Nucleus accumbens (tissue), 56 donors: Measurements from ENCODE around the gene EPHA6.

Experiments
- DNase-seq, 56 donors: peaks; one replicate each; lab custom pipeline; 2025; lab: John Stamatoyannopoulos, UW

EPHA6 gene

DNA sequence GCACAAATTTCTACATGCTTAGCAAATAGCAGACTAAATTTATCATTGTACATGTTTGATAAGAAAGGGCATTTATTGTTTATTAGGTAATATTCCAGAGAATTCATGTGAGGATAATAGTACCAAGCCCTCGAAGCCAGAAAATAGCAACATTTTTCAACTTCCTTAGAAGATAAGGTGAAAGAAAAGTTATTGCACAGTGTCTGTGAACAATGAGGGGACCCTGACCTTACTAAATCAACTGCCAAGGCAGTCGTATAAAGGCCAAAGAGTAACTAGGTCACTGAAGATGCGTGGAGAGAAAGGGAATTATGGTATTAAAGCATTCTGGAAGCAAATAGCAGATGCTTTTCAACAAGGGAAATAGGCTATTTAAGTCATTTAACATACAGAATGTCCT is 929.9 kb downstream of the EPHA6 start:
- no peak for DNase-seq

DNA sequence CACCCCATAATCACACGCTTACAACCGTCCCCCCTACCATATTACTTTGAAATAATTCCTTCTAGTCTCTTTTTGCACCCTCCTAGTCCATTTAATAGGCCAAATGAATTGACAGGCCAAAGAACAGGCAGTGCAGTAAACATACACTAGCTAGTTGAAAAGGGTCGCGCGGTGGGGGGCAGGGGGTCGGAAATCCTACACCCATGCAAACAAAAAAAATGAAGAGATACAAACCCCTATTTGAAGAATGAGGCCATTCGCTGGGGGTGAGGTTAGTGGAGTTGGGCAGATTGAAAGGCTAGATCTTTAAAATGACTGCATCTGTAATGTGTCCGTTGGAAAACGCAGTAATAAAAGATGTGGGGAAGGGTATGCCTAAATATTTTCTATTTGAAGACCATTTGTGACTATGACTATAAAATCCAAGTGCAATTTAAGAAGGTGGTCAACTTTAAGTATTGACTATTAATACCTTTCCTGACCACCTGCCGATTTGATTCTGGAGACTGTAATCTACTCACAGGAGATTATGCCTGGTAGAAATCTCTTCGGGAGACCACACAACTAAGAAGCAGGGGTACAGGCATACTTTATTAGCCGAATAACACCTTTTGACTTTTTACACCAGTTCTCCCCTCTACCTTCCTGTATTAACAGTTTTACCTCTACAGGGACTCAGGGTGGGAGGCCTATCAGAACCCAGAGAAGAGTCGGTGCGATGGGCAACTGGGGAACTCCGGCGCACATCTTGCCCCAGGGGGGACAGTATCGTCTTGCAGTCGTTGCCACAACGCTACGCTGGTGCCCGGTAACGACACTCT is 949.4 kb downstream of the EPHA6 start:
- peak in 1 of 56 donors; percentile 21 for DNase-seq

- peak; percentile 35 to 97 (median 90) for DNase-seq
Measured at GRCh38 chr3:97764407-97765238, 950.2 kb downstream of the EPHA6 start, which contains the start of gene ARL6. TSS of gene ARL6 (plus strand) at chr3:97764758. CDS start at chr3:97768108, 3,350 bp downstream.

- DNase-seq, result no peak
Measured at GRCh38 chr3:97765336-97765735, 950.9 kb downstream of the EPHA6 start.

DNA sequence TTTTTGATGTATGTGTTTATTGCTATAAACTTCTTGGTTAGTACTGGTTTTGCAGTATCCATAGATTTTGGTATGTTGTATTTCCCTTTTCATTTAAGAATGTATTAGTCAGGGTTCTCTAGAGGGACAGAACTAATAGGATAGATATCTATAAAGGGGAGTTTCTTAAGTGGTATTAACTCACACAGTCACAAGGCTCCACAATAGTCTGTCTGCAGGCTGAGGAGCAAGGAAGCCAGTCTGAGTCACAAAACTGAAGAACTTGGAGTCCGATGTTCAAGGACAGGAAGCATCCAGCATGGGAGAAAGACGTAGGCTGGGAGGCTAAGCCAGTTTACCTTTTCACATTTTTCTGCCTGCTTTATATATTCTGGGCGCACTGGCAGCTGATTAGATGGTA is 958.5 kb downstream of the EPHA6 start:
- DNase-seq, result no peak

DNA sequence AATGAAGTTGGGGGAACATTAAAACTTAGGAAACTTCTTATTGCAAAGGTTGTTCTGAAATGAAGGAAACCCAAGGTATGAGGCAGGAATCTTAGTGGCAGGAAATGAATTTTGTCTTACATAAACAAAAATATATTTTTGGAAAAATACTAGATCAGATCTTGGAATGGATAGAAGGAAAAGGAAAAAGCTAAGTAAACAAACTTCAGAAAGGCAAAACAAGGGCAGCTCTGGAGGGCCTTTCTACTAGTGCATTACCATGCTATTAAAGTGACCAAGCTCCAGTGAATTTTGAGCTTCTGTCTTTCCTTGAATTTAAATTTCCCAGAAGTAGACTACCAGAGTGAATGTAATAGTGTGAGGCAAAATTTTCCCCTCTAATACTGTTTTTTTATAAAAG is 963.8 kb downstream of the EPHA6 start:
- DNase-seq, result no peak

GRCh38 chr3:97793420-97794019 is 979.1 kb downstream of the EPHA6 start:
- no peak for DNase-seq

- no peak for DNase-seq
Measured at GRCh38 chr3:97795951-97796350, 981.6 kb downstream of the EPHA6 start.
